Left ventricle myocardium superior (tissue), 1 donor: ENCODE measurements around the gene HOXC12. TPM values are rescaled to one million over a fixed set of nuclear protein-coding genes. Genes with fewer than 3 reads are reported as not detected.

ENCODE experiments used
- ATAC-seq: fragments of 200-7000 bp; cut with Tn5 transposase; one replicate; pipeline ENCODE4 v1.9.1; 2020; ENCODE audit warnings: mild to moderate bottlenecking, moderate library complexity
- DNase-seq: peaks from one replicate; pipeline ENCODE4 v3.0.0-alpha.2; 2020
- intact Hi-C: fragments of 100-400 bp; cut with micrococcal nuclease; formaldehyde crosslinking; loops from one replicate; pipeline ENCODE4 v1.11.0; 2022
- total RNA-seq: library from RNA; stranded (reverse); fragmentation: NEBNext Ultra II Directional; extraction: Animal tissue kit (Norgen Biotek cat#: 25700); gene quantifications from one replicate; pipeline ENCODE4 v1.2.1, GENCODE V29; 2021
- donor health status: DM: no; HTN: yes; CAD: no; lungs with severe emphysema.

HOXC12 gene
- total RNA-seq, 1 donor from 2014 or later, result not detected

- intact Hi-C loops, result no loop called here
- no peak for ATAC-seq
- no peak for DNase-seq
Measured at GRCh38 chr12:53990311-53991076, 35.8 kb downstream of the HOXC12 start.

- intact Hi-C loops, result no loop called here
Measured at GRCh38 chr12:53991077-53991460, 36.4 kb downstream of the HOXC12 start.

GRCh38 chr12:53992377-53992889, 37.7 kb downstream of the HOXC12 start:
- ATAC-seq (no peak), DNase-seq (no peak)
- intact Hi-C loops, result no loop called here

More at GRCh38 chr12:53991077-53991460, 36.4 kb downstream of the HOXC12 start:
- DNase-seq (no peak), ATAC-seq (no peak)

DNA sequence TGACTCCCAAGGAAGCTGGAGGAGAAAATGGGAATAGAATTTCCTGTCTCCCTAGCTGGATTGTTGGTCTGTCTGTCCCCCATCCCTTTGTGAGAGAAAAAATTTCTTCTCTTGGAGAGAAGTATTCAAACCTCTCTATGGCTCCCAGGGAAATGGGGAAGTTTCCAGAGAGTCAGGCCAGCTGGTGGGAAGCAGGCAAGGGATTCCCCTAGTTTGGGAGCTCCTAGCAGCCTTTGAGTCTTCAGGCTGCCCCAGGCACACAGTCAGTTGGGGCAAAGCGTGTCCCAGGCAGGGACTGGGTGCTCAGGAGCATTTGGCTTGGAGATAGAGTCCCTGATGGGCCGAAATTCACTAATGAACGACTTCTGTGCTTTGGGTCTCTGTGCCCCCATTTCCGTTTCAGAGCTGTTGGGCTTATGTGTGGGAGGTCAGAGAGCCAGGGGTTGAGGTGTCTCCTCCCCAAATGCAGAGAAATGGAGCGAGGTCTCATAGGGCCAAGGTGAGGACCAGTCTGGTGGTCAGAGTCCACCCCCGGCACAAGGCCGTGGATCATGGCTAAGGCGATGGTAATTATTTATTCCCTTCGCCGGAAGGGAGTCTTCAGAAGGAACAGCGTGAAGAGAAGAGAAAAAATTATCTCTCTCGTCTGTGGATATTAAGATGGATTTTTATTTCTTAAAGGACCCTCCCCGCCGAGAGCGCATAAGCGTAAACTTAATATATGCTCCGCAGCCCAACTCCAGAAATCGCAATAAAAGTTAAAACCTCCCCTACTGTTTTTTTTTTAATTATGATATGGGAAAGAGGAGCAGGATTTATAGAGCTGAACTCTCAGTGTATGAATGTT, 38.7 kb downstream of the HOXC12 start:
- intact Hi-C loops, result no loop called here
- DNase-seq, result no peak
- ATAC-seq, result no peak

DNA sequence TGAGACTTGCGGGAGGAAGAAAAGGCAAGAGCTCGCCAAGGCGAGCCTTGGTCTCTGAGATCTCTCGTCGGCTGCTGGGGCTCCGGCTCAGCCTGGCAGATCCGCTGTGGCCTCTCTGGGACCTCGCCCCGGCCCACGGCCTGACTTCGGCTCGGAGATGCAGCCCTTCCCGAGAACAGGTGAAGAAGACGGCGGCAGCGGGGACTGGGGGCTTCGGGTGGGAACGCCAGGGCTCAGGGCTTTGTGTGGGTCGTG, 39.2 kb downstream of the HOXC12 start:
- no peak for DNase-seq
- ATAC-seq, result no peak
- intact Hi-C loops, result no loop called here

GRCh38 chr12:53994264-53995001, 39.7 kb downstream of the HOXC12 start:
- intact Hi-C loops, result no loop called here
- ATAC-seq (no peak), DNase-seq (no peak)

DNA sequence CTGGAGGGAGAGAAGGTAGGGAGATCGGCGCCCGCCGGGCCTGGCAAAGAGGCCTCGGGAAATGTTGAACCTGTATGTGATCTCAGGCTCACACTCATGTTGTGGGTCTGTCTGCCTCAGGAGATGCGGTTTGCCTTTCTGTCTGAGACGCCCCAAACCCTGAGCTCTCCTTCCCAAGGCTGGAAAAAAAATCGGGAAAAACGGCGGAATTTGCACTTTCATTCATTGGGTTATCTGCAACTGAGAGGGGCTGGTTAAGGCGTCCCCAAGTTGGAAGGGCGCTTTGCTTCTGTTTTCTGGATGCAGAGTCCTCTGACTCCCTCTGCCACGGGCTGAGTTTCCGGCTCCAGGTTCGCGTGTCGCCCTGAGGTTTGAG, 40.3 kb downstream of the HOXC12 start:
- intact Hi-C loops, result no loop called here
- DNase-seq, result no peak
- ATAC-seq, result no peak

DNA sequence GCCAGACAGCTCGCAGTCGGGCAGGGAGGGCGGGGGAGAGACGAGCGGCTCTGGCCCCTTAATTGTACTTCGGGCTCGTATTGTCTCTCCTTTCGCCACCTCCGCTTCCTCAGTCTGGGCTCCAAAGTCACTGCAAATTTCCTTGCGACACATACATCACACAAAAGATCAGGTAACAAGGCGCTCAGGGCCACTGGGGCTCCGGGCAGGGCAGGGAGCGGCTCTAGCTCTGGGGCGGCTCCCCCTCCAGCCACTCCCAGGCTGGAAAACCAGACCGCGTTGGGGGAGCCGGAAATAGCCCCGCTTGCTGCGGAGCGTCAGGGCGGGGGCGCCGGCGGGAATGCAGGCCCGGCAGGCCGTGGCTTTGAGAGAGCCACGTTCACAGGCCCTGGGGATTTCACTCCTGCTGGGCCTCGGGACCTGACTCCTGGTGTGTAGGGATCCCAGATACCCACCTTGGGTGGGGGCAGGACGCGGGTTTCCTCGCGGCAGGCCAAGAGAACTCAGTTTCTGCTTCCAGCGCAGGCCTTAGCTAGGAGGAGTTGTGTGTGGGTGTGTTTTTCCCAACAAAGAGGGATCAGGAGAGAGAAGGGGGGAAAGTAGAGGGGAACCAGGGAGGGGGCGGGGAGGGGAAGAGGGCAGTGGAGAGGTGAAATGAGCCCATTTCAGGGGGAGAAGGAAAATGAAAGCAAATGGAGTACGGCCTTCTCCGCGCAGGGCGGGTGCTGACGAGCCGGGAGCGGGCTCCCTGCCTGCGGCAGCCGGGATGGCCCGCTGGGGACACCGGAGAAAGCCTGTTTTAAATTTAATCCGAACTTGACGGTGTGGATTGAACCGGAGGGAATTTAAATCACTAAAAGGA, 40.9 kb downstream of the HOXC12 start:
- intact Hi-C loops, result no loop called here
- peak; percentile 67 for ATAC-seq
- DNase-seq, result no peak

GRCh38 chr12:53996240-53997203, 41.8 kb downstream of the HOXC12 start:
- no peak for ATAC-seq
- intact Hi-C loops, result no loop called here
- DNase-seq, result no peak

- intact Hi-C loops, result no loop called here
- no peak for ATAC-seq
- DNase-seq, result no peak
Measured at GRCh38 chr12:53997204-53998109, 42.8 kb downstream of the HOXC12 start.

DNA sequence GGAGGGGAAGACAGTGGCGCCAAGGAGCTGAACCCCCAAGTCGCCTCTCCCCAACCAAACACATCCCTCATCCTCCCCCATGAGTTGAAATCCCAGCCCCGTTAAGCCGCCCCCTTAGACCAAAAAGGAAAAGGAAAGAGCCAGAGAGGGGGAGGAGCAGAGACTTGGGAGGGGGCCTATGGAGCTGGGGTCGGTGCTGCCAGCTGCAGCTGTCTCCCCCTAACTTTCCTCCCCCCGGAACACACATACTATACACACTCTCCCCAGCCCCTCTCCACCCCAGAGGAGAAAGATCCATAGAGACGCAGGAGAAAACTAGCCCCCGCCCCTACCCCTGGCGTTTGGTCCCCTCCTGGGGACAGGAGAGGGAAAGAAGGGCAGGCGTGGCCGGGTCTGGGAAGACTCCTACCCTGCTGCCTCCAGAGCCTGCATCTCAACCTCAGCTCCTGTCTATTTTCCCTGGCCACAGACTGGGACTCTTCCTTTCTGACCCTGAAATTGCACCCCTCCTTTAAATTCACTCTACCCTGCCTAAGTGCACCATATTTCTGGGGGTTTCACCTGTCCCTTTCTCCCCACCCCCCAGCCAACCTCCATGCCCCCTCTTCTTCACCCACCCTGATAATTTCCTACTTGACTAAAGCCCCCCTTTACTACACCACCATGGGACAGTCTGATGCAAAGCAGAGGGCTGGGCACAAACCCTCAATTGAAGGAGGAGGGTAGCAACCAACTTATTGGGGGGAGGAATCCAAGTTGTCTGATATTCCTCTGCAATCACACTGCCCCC, 43.6 kb downstream of the HOXC12 start:
- no peak for ATAC-seq
- intact Hi-C loops, result no loop called here
- DNase-seq, result peak; percentile 11

GRCh38 chr12:53998900-53999236, 44.2 kb downstream of the HOXC12 start:
- DNase-seq, result no peak
- ATAC-seq, result no peak
- intact Hi-C loops, result no loop called here

DNA sequence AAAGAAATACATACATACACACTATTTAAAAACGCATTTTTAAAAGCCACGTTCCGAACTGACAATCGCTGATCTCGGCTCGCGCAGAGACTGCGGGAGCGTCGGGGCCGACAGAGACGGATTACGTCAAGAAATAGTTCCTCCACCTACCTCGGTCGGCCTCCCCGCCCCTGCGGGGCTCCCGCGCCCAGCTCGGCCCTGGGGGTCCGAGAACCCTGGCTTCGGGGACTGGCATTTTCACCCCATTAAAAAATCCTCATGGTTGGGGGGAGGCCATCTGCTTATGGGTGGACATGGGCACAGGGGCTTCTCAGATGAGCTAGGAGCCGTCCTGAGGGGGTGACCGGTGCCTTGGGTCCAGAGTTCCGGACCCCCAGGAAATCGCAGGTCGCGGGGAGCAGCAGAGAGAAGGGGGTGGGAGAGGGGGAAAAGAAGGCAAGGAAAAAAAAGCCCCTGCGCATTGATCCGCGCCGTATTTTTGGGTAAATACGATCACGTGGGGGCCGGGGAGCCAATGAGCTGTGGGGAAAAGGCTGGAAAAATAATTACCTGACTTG, 44.9 kb downstream of the HOXC12 start:
- ATAC-seq (no peak), DNase-seq (no peak)
- intact Hi-C loops, result no loop called here

DNA sequence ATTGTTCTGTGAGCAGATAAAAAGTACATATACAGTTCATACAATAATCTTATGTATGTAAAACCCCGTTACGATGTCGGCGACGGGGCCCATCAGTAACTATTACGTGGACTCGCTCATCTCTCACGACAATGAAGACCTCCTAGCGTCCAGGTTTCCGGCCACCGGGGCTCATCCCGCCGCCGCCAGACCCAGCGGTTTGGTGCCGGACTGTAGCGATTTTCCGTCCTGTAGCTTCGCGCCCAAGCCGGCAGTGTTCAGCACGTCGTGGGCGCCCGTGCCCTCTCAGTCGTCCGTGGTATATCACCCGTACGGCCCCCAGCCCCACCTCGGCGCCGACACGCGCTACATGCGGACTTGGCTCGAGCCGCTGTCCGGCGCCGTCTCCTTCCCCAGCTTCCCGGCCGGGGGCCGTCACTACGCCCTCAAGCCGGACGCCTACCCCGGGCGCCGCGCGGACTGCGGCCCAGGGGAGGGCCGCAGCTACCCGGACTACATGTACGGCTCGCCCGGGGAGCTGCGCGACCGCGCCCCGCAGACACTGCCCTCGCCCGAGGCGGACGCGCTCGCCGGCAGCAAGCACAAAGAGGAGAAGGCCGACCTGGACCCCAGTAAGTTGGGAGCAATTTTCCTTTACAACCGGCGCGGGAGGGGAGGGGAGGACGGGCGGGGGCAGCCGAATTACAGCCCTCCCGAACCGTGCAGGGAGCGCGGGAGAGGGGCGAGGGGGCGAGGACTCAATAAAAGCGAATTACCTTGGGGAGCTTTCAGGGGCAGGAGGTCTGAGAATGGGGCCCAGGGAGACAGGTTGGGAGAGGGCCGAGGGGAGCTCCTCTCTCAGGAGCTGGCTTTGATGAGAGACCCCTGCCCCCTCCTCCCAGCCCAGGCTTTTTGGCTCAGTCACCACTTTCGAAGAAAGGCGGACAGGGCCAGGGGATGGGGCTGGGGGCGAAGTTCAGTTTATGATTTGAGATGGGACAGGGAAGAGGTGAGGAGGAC, 45.7 kb downstream of the HOXC12 start, which contains the start of gene HOXC9:
HOXC9 (plus strand) TSS at position 46 of the 999 bp plus-strand sequence; CDS start at position 74, 28 bp downstream.
- DNase-seq (no peak), ATAC-seq (no peak)
- intact Hi-C loops, result no loop called here
